ENCODE results near the gene AP3S2. TPM values are rescaled to one million over a fixed set of nuclear protein-coding genes. Genes with fewer than 3 reads are reported as not detected.

The AP3S2 gene
- total RNA-seq, 1 experiment from 2014 or later: 35.7 TPM

- H3K36me3 Mint-ChIP-seq: no peaks in the 10 kb centered on the region
- no peak overlapping the region for H3K4me3 Mint-ChIP-seq
- H3K4me1 Mint-ChIP-seq: no peaks in the 10 kb centered on the region
- H3K27me3 Mint-ChIP-seq (ENCODE audit: low read depth): no peaks in the 10 kb centered on the region
- H3K27ac Mint-ChIP-seq: no peak overlapping the region
- no peak for ATAC-seq
- DNase-seq (ENCODE audit: low spot score): no peak
- ChIA-PET CTCF (interaction anchor here (1.5 kb wide), 1 partner anchor 80 kb away, joined by 4 read pairs; no protein-coding TSS in a partner anchor), POLR2A (interaction anchor here (0.7 kb wide), 1 partner anchor 613 kb away, joined by 7 read pairs; no protein-coding TSS in a partner anchor)
- no peaks in the 10 kb centered on the region for H3K9me3 Mint-ChIP-seq
- TF ChIP-seq ZNF512 (CRISPR knock-in tag; IDR thresholded peaks at IDR 0.05; ENCODE audit: borderline replicate concordance) (no peak), MAX (CRISPR knock-in tag; IDR thresholded peaks at IDR 0.05) (no peak), AFF4 (CRISPR knock-in tag; IDR thresholded peaks at IDR 0.05; ENCODE audit: borderline replicate concordance) (no peak), FOXP4 (CRISPR knock-in tag; IDR thresholded peaks at IDR 0.05) (no peak), E2F4 (CRISPR knock-in tag; IDR thresholded peaks at IDR 0.05; ENCODE audit: borderline replicate concordance, low read depth) (no peak), E2F1 (CRISPR knock-in tag; IDR thresholded peaks at IDR 0.05) (no peak), USF2 (CRISPR knock-in tag; IDR thresholded peaks at IDR 0.05) (no peak), SMAD4 (CRISPR knock-in tag; IDR thresholded peaks at IDR 0.05) (no peak), AR (CRISPR knock-in tag; IDR thresholded peaks at IDR 0.05) (no peak), ZNF138 (CRISPR knock-in tag; conservative IDR thresholded peaks at IDR 0.05) (no peak), RORB (CRISPR knock-in tag; IDR thresholded peaks at IDR 0.05) (no peak), ATF2 (CRISPR knock-in tag; IDR thresholded peaks at IDR 0.05; ENCODE audit: borderline replicate concordance, low read depth) (no peak), GTF2I (CRISPR knock-in tag; conservative IDR thresholded peaks at IDR 0.05) (no peak), CTCF (IDR thresholded peaks at IDR 0.05) (no peak), CBFB (CRISPR knock-in tag; IDR thresholded peaks at IDR 0.05; ENCODE audit: low read depth) (no peak)
These were observed 99.1 kb downstream of the AP3S2 start for GRCh38 chr15:89794627-89795241.
